GM23338 (cell line): ENCODE data around the gene NLRC5. TPM values are rescaled to one million over a fixed set of nuclear protein-coding genes. Genes with fewer than 3 reads are reported as not detected.
A peak's percentile ranks its signal among the peaks of the same experiment; 100 is the strongest.

Experiments
- CREB1 ChIP-seq: fragments of 250-450 bp; sonication (Bioruptor Pico); IDR thresholded peaks from 2 replicates; pipeline ENCODE4 v1.5.0; 2020; ENCODE audit warnings: low read depth, mild to moderate bottlenecking, moderate library complexity
- CTCF ChIP-seq, 2 experiments: fragments of 200-600 bp in 1 of 2; sonication (generic) in 1 of 2; conservative IDR thresholded peaks; 2 replicates each; pipeline versions ENCODE4 v1.5.1 to v1.6.1; 2016 to 2017; ENCODE audit warnings: antibody characterized with exemption in 2 of 2, low read depth in 2 of 2, mild to moderate bottlenecking in 2 of 2, moderate library complexity in 1 of 2
- EZH2phosphoT487 ChIP-seq: fragments of 200-600 bp; sonication (generic); IDR thresholded peaks from one replicate; pipeline ENCODE4 v1.8.1; 2018; ENCODE audit warnings: antibody characterized with exemption; ENCODE audit not compliant: unreplicated experiment
- JUNB ChIP-seq: IDR thresholded peaks from one replicate; pipeline ENCODE4 v1.6.1; 2016; ENCODE audit warnings: antibody characterized with exemption; ENCODE audit not compliant: unreplicated experiment
- NANOG ChIP-seq: IDR thresholded peaks from 2 replicates; pipeline ENCODE4 v1.6.1; 2016; ENCODE audit warnings: antibody characterized with exemption, borderline replicate concordance
- POLR2AphosphoS5 ChIP-seq: IDR thresholded peaks from 2 replicates; pipeline ENCODE4 v1.6.1; 2016; ENCODE audit warnings: antibody characterized with exemption, low read depth
- REST ChIP-seq: IDR thresholded peaks from one replicate; pipeline ENCODE4 v1.6.1; 2018; ENCODE audit warnings: antibody characterized with exemption; ENCODE audit not compliant: unreplicated experiment
- STAT1 ChIP-seq: IDR thresholded peaks from one replicate; pipeline ENCODE4 v1.6.1; 2016; ENCODE audit warnings: antibody characterized with exemption; ENCODE audit not compliant: unreplicated experiment
- ZNF114 ChIP-seq: fragments of 250-450 bp; sonication (Bioruptor Pico); IDR thresholded peaks from 2 replicates; pipeline ENCODE4 v1.5.0; 2020; ENCODE audit warnings: mild to moderate bottlenecking, moderate library complexity
- ZNF331 ChIP-seq: fragments of 250-450 bp; sonication (Bioruptor Pico); IDR thresholded peaks from 2 replicates; pipeline ENCODE4 v1.5.0; 2020; ENCODE audit warnings: low read depth, mild to moderate bottlenecking, moderate library complexity
- ZNF462 ChIP-seq: fragments of 250-450 bp; sonication (Bioruptor Pico); IDR thresholded peaks from 2 replicates; pipeline ENCODE4 v1.5.0; 2020; ENCODE audit warnings: mild to moderate bottlenecking, moderate library complexity
- polyA plus RNA-seq: library from polyadenylated mRNA; unstranded; fragments of >200 nt; fragmentation: Nextera tagmentation; extraction: Ambion mirVana; gene quantifications from 2 replicates; pipeline ENCODE4 v1.2.1, GENCODE V29; 2016
- total RNA-seq: library from RNA; depleted of rRNA; stranded (reverse); fragments of >200 nt; shearing (Covaris generic); gene quantifications from 2 replicates; pipeline ENCODE4 v1.2.3, GENCODE V29; 2014

Gene NLRC5
- total and polyA plus RNA-seq, 2 experiments from 2014 or later: 2.3 to 3.9 TPM

DNA sequence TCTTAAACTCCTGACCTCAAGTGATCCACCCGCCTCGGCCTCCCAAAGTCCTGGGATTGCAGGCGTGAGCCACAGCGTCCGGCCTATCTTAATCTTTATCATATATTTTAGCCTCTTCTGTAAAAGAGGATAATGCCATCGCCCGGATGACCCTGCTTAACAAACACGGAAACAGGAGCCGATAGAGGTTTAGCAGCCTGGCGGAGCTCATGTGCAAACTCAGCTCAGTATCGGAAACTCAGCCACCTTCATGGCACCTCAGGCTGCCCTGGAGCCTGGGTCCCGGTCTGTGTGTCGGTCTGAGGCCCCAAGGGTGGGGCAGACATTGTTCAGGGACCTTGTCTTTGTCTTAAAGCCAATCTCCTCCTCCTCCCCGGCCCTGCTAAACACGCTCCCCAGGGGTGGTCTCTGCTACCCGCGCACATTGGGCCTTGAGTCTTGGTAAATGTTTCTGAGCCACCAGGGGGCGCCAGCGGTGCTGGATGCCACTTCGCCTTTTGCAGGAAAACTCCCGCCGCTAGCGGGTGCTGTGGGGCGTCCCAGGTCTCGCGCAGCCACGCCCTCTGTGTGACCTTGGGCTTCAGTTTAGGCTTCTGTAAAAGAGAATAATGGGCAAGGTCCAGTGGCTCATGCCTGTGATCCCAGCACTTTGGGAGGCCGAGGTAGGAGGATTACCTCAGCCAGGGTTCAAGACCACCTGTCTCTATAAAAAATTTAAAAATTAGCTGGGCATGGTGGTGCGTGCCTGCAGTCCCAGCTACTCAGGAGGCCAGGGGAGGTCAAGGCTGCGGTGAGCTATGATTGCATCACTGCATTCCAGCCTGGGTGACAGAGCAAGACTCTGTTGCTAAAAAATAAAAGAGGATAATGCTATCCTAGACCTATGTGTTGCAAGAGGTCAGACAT, 24.9 kb upstream of the NLRC5 start (continued):
- TF ChIP-seq ZNF462 (CRISPR knock-in tag): no peak
- TF ChIP-seq CREB1 (CRISPR knock-in tag): peak; percentile 27; the same call in 1 of the 2 replicates
- TF ChIP-seq ZNF114: no peak
- peak; percentile 99 to 100 for TF ChIP-seq CTCF (conservative IDR thresholded peaks at IDR 0.05; ENCODE audit: low read depth in 2 of 2)
- no peak for TF ChIP-seq REST
- TF ChIP-seq ZNF331: no peak
- TF ChIP-seq EZH2phosphoT487: no peak
- TF ChIP-seq JUNB: no peak
- TF ChIP-seq NANOG: no peak
- TF ChIP-seq STAT1: no peak
- TF ChIP-seq POLR2AphosphoS5: no peak
